ENCODE data around the gene ACKR2. TPM values are rescaled to one million over a fixed set of nuclear protein-coding genes. Genes with fewer than 3 reads are reported as not detected.
A peak's percentile ranks its signal among the peaks of the same experiment; 100 is the strongest.

Gene ACKR2
- total RNA-seq, 1 experiment from 2014 or later: not detected

DNA sequence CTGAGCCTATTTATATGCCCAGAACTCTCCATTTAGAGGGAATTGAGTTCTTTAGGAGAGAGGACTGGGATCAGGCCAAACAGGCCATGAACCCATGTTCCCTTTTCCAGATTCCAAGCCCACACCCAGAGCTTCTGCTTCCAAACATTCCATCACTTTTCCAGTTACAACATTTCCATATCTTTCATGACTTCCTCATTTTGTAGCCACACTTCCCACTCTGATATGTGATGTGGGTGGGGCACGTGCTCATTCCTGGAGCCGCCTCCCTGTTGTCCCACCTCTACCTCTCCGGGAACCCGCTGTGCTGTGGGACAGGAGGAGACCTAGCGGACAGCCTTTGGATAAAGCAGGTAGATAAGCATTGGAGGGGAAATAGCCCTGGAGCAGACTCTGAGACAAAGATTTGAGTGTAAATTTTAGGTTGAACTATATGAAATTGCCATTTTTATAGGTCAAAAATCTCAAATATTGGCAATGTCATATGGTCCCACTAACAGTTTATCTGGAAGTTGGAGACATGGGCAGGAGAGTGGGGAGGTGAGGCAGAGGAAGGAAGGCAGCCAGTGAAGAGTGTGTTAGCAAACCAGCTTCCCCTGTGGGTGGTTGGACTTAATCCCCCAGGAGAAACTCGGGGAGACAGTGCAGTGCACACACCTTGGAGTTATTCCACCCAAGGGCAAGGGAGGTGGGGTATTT is 34.6 kb downstream of the ACKR2 start:
- H3K79me2 ChIP-seq (ENCODE audit: insufficient read depth, low read length): no peaks in the 10 kb centered on the region
- H4K91ac ChIP-seq (ENCODE audit: insufficient read length, low read depth, low read length): no peak overlapping the region
- no peaks in the 10 kb centered on the region for H3K9me3 Mint-ChIP-seq
- no peaks in the 10 kb centered on the region for H3K36me3 Mint-ChIP-seq (ENCODE audit: insufficient read depth in 1 of 3, low read depth in 3 of 3)
- peak overlapping the region in 1 of 3 experiments; percentile 73; a peak in 2 of 7 replicates for H3K27ac Mint-ChIP-seq
- H4K8ac ChIP-seq (replicated peaks; ENCODE audit: insufficient read length, low read depth, low read length): no peak overlapping the region
- no peak overlapping the region for H3K18ac ChIP-seq (ENCODE audit: insufficient read length, low read depth, low read length)
- H3K4me2 ChIP-seq (ENCODE audit: insufficient read depth, insufficient read length, low read length): no peak overlapping the region
- no peak overlapping the region for H3K14ac ChIP-seq (ENCODE audit: insufficient read depth, low read length)
- no peak overlapping the region for H2BK12ac ChIP-seq (ENCODE audit: insufficient read length, low read depth, low read length)
- TF ChIP-seq, protein P1, sequence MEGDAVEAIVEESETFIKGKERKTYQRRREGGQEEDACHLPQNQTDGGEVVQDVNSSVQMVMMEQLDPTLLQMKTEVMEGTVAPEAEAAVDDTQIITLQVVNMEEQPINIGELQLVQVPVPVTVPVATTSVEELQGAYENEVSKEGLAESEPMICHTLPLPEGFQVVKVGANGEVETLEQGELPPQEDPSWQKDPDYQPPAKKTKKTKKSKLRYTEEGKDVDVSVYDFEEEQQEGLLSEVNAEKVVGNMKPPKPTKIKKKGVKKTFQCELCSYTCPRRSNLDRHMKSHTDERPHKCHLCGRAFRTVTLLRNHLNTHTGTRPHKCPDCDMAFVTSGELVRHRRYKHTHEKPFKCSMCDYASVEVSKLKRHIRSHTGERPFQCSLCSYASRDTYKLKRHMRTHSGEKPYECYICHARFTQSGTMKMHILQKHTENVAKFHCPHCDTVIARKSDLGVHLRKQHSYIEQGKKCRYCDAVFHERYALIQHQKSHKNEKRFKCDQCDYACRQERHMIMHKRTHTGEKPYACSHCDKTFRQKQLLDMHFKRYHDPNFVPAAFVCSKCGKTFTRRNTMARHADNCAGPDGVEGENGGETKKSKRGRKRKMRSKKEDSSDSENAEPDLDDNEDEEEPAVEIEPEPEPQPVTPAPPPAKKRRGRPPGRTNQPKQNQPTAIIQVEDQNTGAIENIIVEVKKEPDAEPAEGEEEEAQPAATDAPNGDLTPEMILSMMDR (conservative IDR thresholded peaks at IDR 0.05): no peak
- H3K23me2 ChIP-seq (ENCODE audit: insufficient read length, low read depth, low read length, poor library complexity, severe bottlenecking): no peaks in the 10 kb centered on the region
- H3K4me1 Mint-ChIP-seq: peaks cover 21% of the 10 kb centered on the region in 2 experiments
- no CpG with 5 or more reads among the region's 6 CpGs for WGBS (ENCODE audit: extremely low coverage, insufficient read length, low lambda C conversion rate)
- H3K4me3 Mint-ChIP-seq: no peak overlapping the region
- no peak overlapping the region for H3K4ac ChIP-seq (ENCODE audit: low read depth, low read length)
- no peaks in the 10 kb centered on the region for H3K79me1 ChIP-seq (ENCODE audit: insufficient read depth, low read depth, low read length, poor library complexity, severe bottlenecking)
- H3K27ac ChIP-seq (ENCODE audit: insufficient read length, low read depth, low read length): no peak overlapping the region
- DNase-seq: no peak
- H3K4me1 ChIP-seq (ENCODE audit: insufficient read depth, low read length): peaks cover 3% of the 10 kb centered on the region; the same call in 1 of the 2 replicates
- no peak overlapping the region for H3K23ac ChIP-seq (ENCODE audit: insufficient read length, low read depth, low read length)
- no peaks in the 10 kb centered on the region for H3K9me3 ChIP-seq (ENCODE audit: control insufficient read depth, low read depth, low read length)
- H2AFZ ChIP-seq (ENCODE audit: low read length): no peak overlapping the region
- H2BK120ac ChIP-seq (ENCODE audit: low read depth, low read length, poor library complexity, severe bottlenecking): no peak overlapping the region
- H4K5ac ChIP-seq (ENCODE audit: insufficient read length, low read depth, low read length): no peak overlapping the region
- H3K9ac ChIP-seq (ENCODE audit: extremely low read depth, insufficient read length, low read length): no peak overlapping the region
- H3T11ph ChIP-seq (ENCODE audit: low read length): no peak overlapping the region
- H2BK5ac ChIP-seq (ENCODE audit: insufficient read length, low read length): no peak overlapping the region
- no peak overlapping the region for H2BK15ac ChIP-seq (ENCODE audit: low read depth, low read length)
- no peak overlapping the region for H3K56ac ChIP-seq (ENCODE audit: insufficient read length, low read depth, low read length)
- no peaks in the 10 kb centered on the region for H3K27me3 ChIP-seq (ENCODE audit: insufficient read depth, low read length)
- H2BK20ac ChIP-seq (ENCODE audit: low read depth, low read length, poor library complexity, severe bottlenecking): no peak overlapping the region
- H3K27me3 Mint-ChIP-seq (ENCODE audit: low read depth): peaks cover 5% of the 10 kb centered on the region
- H4K20me1 ChIP-seq (ENCODE audit: control insufficient read depth, insufficient read depth, insufficient read length): no peaks in the 10 kb centered on the region
- H2AK5ac ChIP-seq (ENCODE audit: insufficient read length, low read length): no peak overlapping the region
